Endothelial cell of umbilical vein (primary cell): ENCODE data around the gene TNIP1.

ENCODE experiments used
- CTCF ChIP-seq, 2 donors: IDR thresholded peaks; 1 replicate in 1 of 2; 2 replicates in 1 of 2; pipeline ENCODE4 v1.5.1; 2011; ENCODE audit warnings: low read length in 2 of 2, mild to moderate bottlenecking in 2 of 2, moderate library complexity in 2 of 2, control low read depth in 1 of 2, inconsistent platforms in 1 of 2, low read depth in 1 of 2; ENCODE audit not compliant: insufficient read depth in 1 of 2; ENCODE audit errors: extremely low read depth in 1 of 2
- POLR2A ChIP-seq: IDR thresholded peaks from 2 replicates; pipeline ENCODE4 v1.6.1; 2012; ENCODE audit warnings: low read depth, mild to moderate bottlenecking, control low read depth, low read length

DNA sequence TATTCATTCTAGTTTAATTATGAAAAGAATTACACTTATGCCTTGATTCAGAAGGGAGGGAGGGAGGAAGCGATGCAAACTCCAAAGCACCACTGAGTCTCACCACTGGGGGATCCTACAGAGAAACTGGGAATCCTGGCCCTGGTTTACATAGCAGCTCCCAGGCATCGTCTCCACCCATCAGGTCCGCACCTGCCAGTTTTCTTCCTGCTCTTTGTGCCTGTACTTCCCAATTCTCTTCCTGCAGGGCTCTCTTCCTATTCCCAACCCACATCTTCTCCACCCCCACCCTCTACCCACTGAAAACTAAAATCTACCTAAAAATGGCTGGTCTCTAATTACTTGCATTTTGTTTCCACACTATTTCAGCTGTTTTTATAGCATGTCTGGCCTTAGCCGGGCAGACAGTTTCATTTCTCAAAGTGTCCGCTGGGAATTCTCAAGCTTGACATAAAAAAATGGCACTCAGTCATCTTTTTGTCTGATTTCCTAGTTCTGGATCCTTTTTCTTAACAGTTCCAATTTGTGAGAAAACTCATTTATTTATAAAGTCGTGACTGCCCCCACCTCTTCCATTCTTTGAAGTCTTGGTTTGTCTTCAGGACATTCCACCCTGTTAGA, 1.6 kb upstream of the TNIP1 start:
- TF ChIP-seq POLR2A = no peak
- peak in 1 of 2 donors; percentile 41 for TF ChIP-seq CTCF (IDR thresholded peaks at IDR 0.05; ENCODE audit: extremely low read depth in 1 of 2, insufficient read depth in 1 of 2, low read depth in 1 of 2, low read length in 2 of 2)
